GM19468 (cell line): ENCODE data around the gene ARHGAP44.

Source experiments
- ATAC-seq: cut with Tn5 transposase; IDR thresholded peaks from one replicate; pipeline ENCODE4 v1.9.1; 2021; ENCODE audit warnings: mild to moderate bottlenecking, moderate library complexity, moderate number of reproducible peaks; ENCODE audit not compliant: unreplicated experiment; ENCODE audit errors: extremely low read depth

Gene ARHGAP44

GRCh38 chr17:12789481-12790248, at the start of gene ARHGAP44:
TSS of gene ARHGAP44 (plus strand) at chr17:12789498. CDS start at chr17:12789839, 341 bp downstream.
- ATAC-seq, result peak; percentile 49

- ATAC-seq, result no peak
Observed at GRCh38 chr17:12739500-12739899, 49.8 kb upstream of the ARHGAP44 start.

- no peak for ATAC-seq
Observed at GRCh38 chr17:12743046-12743445, 46.3 kb upstream of the ARHGAP44 start.

- no peak for ATAC-seq
Observed at GRCh38 chr17:12744298-12744697, 45.0 kb upstream of the ARHGAP44 start.

- ATAC-seq, result no peak
Observed at GRCh38 chr17:12744786-12745185, 44.5 kb upstream of the ARHGAP44 start.

- no peak for ATAC-seq
Observed at GRCh38 chr17:12745486-12745885, 43.8 kb upstream of the ARHGAP44 start.

GRCh38 chr17:12756786-12757185, 32.5 kb upstream of the ARHGAP44 start:
- ATAC-seq, result no peak

GRCh38 chr17:12759090-12759489, 30.2 kb upstream of the ARHGAP44 start:
- no peak for ATAC-seq

- ATAC-seq, result no peak
Observed at GRCh38 chr17:12765548-12765947, 23.8 kb upstream of the ARHGAP44 start.

GRCh38 chr17:12768255-12768654, 21.0 kb upstream of the ARHGAP44 start:
- no peak for ATAC-seq

GRCh38 chr17:12769981-12770380, 19.3 kb upstream of the ARHGAP44 start:
- no peak for ATAC-seq

- ATAC-seq, result no peak
Observed at GRCh38 chr17:12773153-12773552, 16.1 kb upstream of the ARHGAP44 start.

GRCh38 chr17:12789075-12789480, 220 bp upstream of the ARHGAP44 start:
- peak; percentile 35 for ATAC-seq

- no peak for ATAC-seq
Observed at GRCh38 chr17:12790249-12791106, 1.2 kb downstream of the ARHGAP44 start.

GRCh38 chr17:12794919-12795532, 5.7 kb downstream of the ARHGAP44 start:
- no peak for ATAC-seq

GRCh38 chr17:12800855-12801365, 11.6 kb downstream of the ARHGAP44 start:
- no peak for ATAC-seq

- ATAC-seq, result no peak
Observed at GRCh38 chr17:12806630-12807029, 17.3 kb downstream of the ARHGAP44 start.

GRCh38 chr17:12808723-12809122, 19.4 kb downstream of the ARHGAP44 start:
- no peak for ATAC-seq

GRCh38 chr17:12812877-12813276, 23.6 kb downstream of the ARHGAP44 start:
- no peak for ATAC-seq

- ATAC-seq, result no peak
Observed at GRCh38 chr17:12813664-12814063, 24.4 kb downstream of the ARHGAP44 start.

GRCh38 chr17:12814718-12815117, 25.4 kb downstream of the ARHGAP44 start:
- ATAC-seq, result no peak
